IMR-90 (cell line): ENCODE data around the gene TP73. TPM values are rescaled to one million over a fixed set of nuclear protein-coding genes. Genes with fewer than 3 reads are reported as not detected.

Source experiments
- ATAC-seq: fragments of 200-7000 bp; cut with Tn5 transposase; 2 replicates; pipeline ENCODE4 v1.9.1; 2020; ENCODE audit warnings: low read depth, mild to moderate bottlenecking, moderate library complexity
- BruUV-seq: library from RNA; stranded (reverse); fragments of 400-500 nt; replicated peaks from 2 replicates; lab custom pipeline; 2021; lab: Mats Ljungman, UMichigan
- CTCF ChIA-PET: fragments of 300-600 bp; formaldehyde crosslinking; extraction: SDS; loops from one replicate; lab custom pipeline; 2021; ENCODE audit warnings: antibody characterized with exemption; lab: Yijun Ruan, JAX
- POLR2A ChIA-PET: fragments of 300-600 bp; sonication (Branson Sonifier 250); formaldehyde crosslinking; loops from one replicate; lab custom pipeline; 2022; ENCODE audit warnings: antibody characterized with exemption; ENCODE audit not compliant: unreplicated experiment; lab: Charles Lee
- DNase-seq: peaks from one replicate; pipeline ENCODE4 v3.0.0; 2013
- H2AFZ ChIP-seq: replicated peaks from 2 replicates; pipeline ENCODE3; 2013; ENCODE audit warnings: low read length, mild to moderate bottlenecking; ENCODE audit not compliant: poor library complexity
- H2AK5ac ChIP-seq: 2 replicates; pipeline ENCODE4 v1.6.1; 2013; ENCODE audit warnings: low read depth, low read length, inconsistent platforms
- H2AK9ac ChIP-seq: replicated peaks from 2 replicates; pipeline ENCODE3; 2013; ENCODE audit warnings: mild to moderate bottlenecking, low read depth, low read length, moderate library complexity; ENCODE audit not compliant: poor library complexity
- H2BK120ac ChIP-seq: 2 replicates; pipeline ENCODE4 v1.6.1; 2013; ENCODE audit warnings: low read depth, low read length, inconsistent platforms
- H2BK15ac ChIP-seq: 3 replicates; pipeline ENCODE4 v1.6.1; 2013; ENCODE audit warnings: low read depth, low read length, inconsistent platforms
- H2BK20ac ChIP-seq: 2 replicates; pipeline ENCODE4 v1.6.1; 2013; ENCODE audit warnings: low read depth, mild to moderate bottlenecking, inconsistent platforms, low read length, moderate library complexity
- H2BK5ac ChIP-seq: 2 replicates; pipeline ENCODE4 v1.6.1; 2013; ENCODE audit warnings: mild to moderate bottlenecking, low read depth, low read length, inconsistent platforms; ENCODE audit not compliant: poor library complexity, severe bottlenecking
- H3K14ac ChIP-seq: replicated peaks from 2 replicates; pipeline ENCODE4 v1.6.1; 2013; ENCODE audit warnings: low read depth, low read length, inconsistent platforms
- H3K18ac ChIP-seq: 2 replicates; pipeline ENCODE4 v1.6.1; 2013; ENCODE audit warnings: low read depth, low read length, control low read depth
- H3K23ac ChIP-seq: 2 replicates; pipeline ENCODE4 v1.6.1; 2013; ENCODE audit warnings: low read depth, low read length, inconsistent platforms
- H3K27ac ChIP-seq: 2 replicates; pipeline ENCODE4 v1.5.1; 2013; ENCODE audit warnings: mild to moderate bottlenecking, control low read depth, low read length; ENCODE audit not compliant: insufficient read depth
- H3K27me3 ChIP-seq: 2 replicates; pipeline ENCODE4 v1.6.1; 2013; ENCODE audit warnings: low read length; ENCODE audit not compliant: control insufficient read depth, insufficient read depth
- H3K36me3 ChIP-seq: 2 replicates; pipeline ENCODE4 v1.6.1; 2013; ENCODE audit warnings: low read length, mixed read lengths; ENCODE audit not compliant: control insufficient read depth, insufficient read depth
- H3K4ac ChIP-seq: 2 replicates; pipeline ENCODE4 v1.6.1; 2013; ENCODE audit warnings: low read depth, low read length, inconsistent platforms
- H3K4me1 ChIP-seq: 2 replicates; pipeline ENCODE4 v1.6.1; 2013; ENCODE audit warnings: low read length, mixed read lengths; ENCODE audit not compliant: control insufficient read depth, insufficient read depth
- H3K4me2 ChIP-seq: 2 replicates; pipeline ENCODE4 v1.6.1; 2013; ENCODE audit warnings: low read depth, mild to moderate bottlenecking, control low read depth, low read length, moderate library complexity
- H3K4me3 ChIP-seq: 2 replicates; pipeline ENCODE4 v1.5.1; 2013; ENCODE audit warnings: low read depth, mild to moderate bottlenecking, control low read depth, low read length, moderate library complexity; ENCODE audit not compliant: insufficient read depth
- H3K56ac ChIP-seq: 2 replicates; pipeline ENCODE4 v1.6.1; 2013; ENCODE audit warnings: low read length, inconsistent platforms; ENCODE audit not compliant: insufficient read depth; ENCODE audit errors: extremely low read depth
- H3K79me1 ChIP-seq, 2 experiments: 2 replicates each; pipeline ENCODE4 v1.6.1; 2013; ENCODE audit warnings: low read length in 2 of 2, inconsistent platforms in 1 of 2, low read depth in 1 of 2
- H3K9ac ChIP-seq: 2 replicates; pipeline ENCODE4 v1.6.1; 2013; ENCODE audit warnings: low read depth, low read length, control low read depth
- H3K9me1 ChIP-seq: 2 replicates; pipeline ENCODE4 v1.6.1; 2013; ENCODE audit warnings: low read length, inconsistent platforms; ENCODE audit not compliant: insufficient read depth
- H3K9me3 ChIP-seq: 2 replicates; pipeline ENCODE4 v1.6.1; 2013; ENCODE audit warnings: low read length; ENCODE audit not compliant: control insufficient read depth, insufficient read depth
- H4K20me1 ChIP-seq: 2 replicates; pipeline ENCODE4 v1.6.1; 2013; ENCODE audit warnings: low read length, inconsistent platforms; ENCODE audit not compliant: insufficient read depth
- H4K5ac ChIP-seq: 2 replicates; pipeline ENCODE4 v1.6.1; 2013; ENCODE audit warnings: mild to moderate bottlenecking, low read depth, low read length, control low read depth
- H4K8ac ChIP-seq, 2 experiments: 2 replicates each; pipeline ENCODE4 v1.6.1; 2013; ENCODE audit warnings: low read depth in 2 of 2, low read length in 2 of 2, control low read depth in 1 of 2, inconsistent platforms in 1 of 2
- H4K91ac ChIP-seq: 2 replicates; pipeline ENCODE4 v1.6.1; 2013; ENCODE audit warnings: low read depth, low read length, inconsistent platforms; ENCODE audit not compliant: insufficient read depth
- BHLHE40 ChIP-seq: fragments of 150-350 bp; IDR thresholded peaks from 2 replicates; pipeline ENCODE4 v1.6.1; 2016; ENCODE audit warnings: mild to moderate bottlenecking, low read depth, low read length
- CEBPB ChIP-seq: IDR thresholded peaks from 2 replicates; pipeline ENCODE4 v1.6.1; 2012; ENCODE audit warnings: low read depth, low read length, improper control_type of control experiment
- CHD1 ChIP-seq: IDR thresholded peaks from 2 replicates; pipeline ENCODE4 v1.6.1; 2012; ENCODE audit warnings: low read depth, low read length, improper control_type of control experiment
- CTCF ChIP-seq: conservative IDR thresholded peaks from 2 replicates; pipeline ENCODE4 v1.5.1; 2012; ENCODE audit warnings: mild to moderate bottlenecking, low read depth, low read length, improper control_type of control experiment
- ELK1 ChIP-seq: fragments of 150-350 bp; IDR thresholded peaks from 2 replicates; pipeline ENCODE4 v1.6.1; 2016; ENCODE audit warnings: low read depth, mild to moderate bottlenecking, low read length, moderate library complexity, borderline replicate concordance
- FOS ChIP-seq: fragments of 150-350 bp; IDR thresholded peaks from 2 replicates; pipeline ENCODE4 v1.6.1; 2016; ENCODE audit warnings: low read depth, low read length
- MAFK ChIP-seq: IDR thresholded peaks from 2 replicates; pipeline ENCODE4 v1.6.1; 2012; ENCODE audit warnings: low read depth, low read length, improper control_type of control experiment
- MAZ ChIP-seq: IDR thresholded peaks from 2 replicates; pipeline ENCODE4 v1.6.1; 2012; ENCODE audit warnings: low read depth, mild to moderate bottlenecking, low read length, improper control_type of control experiment, moderate library complexity, borderline replicate concordance
- MXI1 ChIP-seq: IDR thresholded peaks from 2 replicates; pipeline ENCODE4 v1.6.1; 2012; ENCODE audit warnings: low read depth, mild to moderate bottlenecking, low read length, moderate library complexity, borderline replicate concordance
- NFE2L2 ChIP-seq: fragments of 150-350 bp; IDR thresholded peaks from 2 replicates; pipeline ENCODE4 v1.6.1; 2016; ENCODE audit warnings: low read depth, mild to moderate bottlenecking, low read length
- POLR2A ChIP-seq: IDR thresholded peaks from 2 replicates; pipeline ENCODE4 v1.6.1; 2012; ENCODE audit warnings: mild to moderate bottlenecking, low read depth, low read length
- RAD21 ChIP-seq: IDR thresholded peaks from 2 replicates; pipeline ENCODE4 v1.6.1; 2012; ENCODE audit warnings: low read length, improper control_type of control experiment
- RCOR1 ChIP-seq: IDR thresholded peaks from 2 replicates; pipeline ENCODE4 v1.6.1; 2012; ENCODE audit warnings: mild to moderate bottlenecking, low read length, improper control_type of control experiment; ENCODE audit not compliant: insufficient replicate concordance
- SMC3 ChIP-seq: fragments of 150-350 bp; IDR thresholded peaks from 2 replicates; pipeline ENCODE4 v1.6.1; 2016; ENCODE audit warnings: low read depth, mild to moderate bottlenecking, antibody characterized with exemption, low read length, moderate library complexity
- USF2 ChIP-seq: fragments of 150-350 bp; IDR thresholded peaks from 2 replicates; pipeline ENCODE4 v1.6.1; 2017; ENCODE audit warnings: mild to moderate bottlenecking, antibody characterized with exemption, low read length, low read depth
- WGBS, 2 experiments: methylation state at CpG; one replicate each; pipeline versions ENCODE4 v1.1.5 to v1.1.7; 2013; ENCODE audit warnings: missing lambda C conversion rate in 2 of 2; ENCODE audit not compliant: insufficient read length in 1 of 2; ENCODE audit errors: extremely low coverage in 2 of 2; 5-methylcytosine and 5-hydroxymethylcytosine counted together
- dilution Hi-C: fragments of 300-500 bp; cut with HindIII; formaldehyde crosslinking; loops from one replicate; pipeline ENCODE4 v1.14.3; 2018; ENCODE audit warnings: low sequenced_read_pairs; ENCODE audit not compliant: unreplicated experiment
- in situ Hi-C: fragments of 300-500 bp; cut with MboI; formaldehyde crosslinking; loops from 3 replicates; pipeline ENCODE4 v1.14.3; 2019; ENCODE audit warnings: low sequenced_read_pairs, inconsistent platforms, mixed read lengths
- intact Hi-C: fragments of 100-400 bp; cut with micrococcal nuclease; formaldehyde crosslinking; loops from 2 replicates; pipeline ENCODE4 v1.10.0; 2022
- polyA plus RNA-seq, 3 experiments: library from polyadenylated mRNA; depleted of rRNA; stranded (reverse); fragments of >200 nt; gene quantifications; 2 replicates each; pipeline ENCODE4 v1.2.3, GENCODE V29; 2012; ENCODE audit warnings: low replicate concordance in 1 of 3
- total RNA-seq: library from RNA; depleted of rRNA; stranded (reverse); fragments of >200 nt; gene quantifications from 2 replicates; pipeline ENCODE4 v1.2.3, GENCODE V29; 2012

The TP73 gene
- total and polyA plus RNA-seq, 2 of the 4 experiments (the other 2 are of a cell fraction): not detected

- Histone ChIP-seq H3K4ac (no peak overlapping the region), H2BK5ac (no peak overlapping the region), H4K91ac (no peak overlapping the region), H4K8ac (no peak overlapping the region), H3K14ac (no peak overlapping the region), H4K5ac (no peak overlapping the region), H3K9me3 (no peaks in the 10 kb centered on the region), H3K27ac (no peak overlapping the region), H3K23ac (no peak overlapping the region), H2AFZ (no peak overlapping the region), H3K36me3 (no peaks in the 10 kb centered on the region), H2BK120ac (no peak overlapping the region), H2AK5ac (no peak overlapping the region), H2BK15ac (no peak overlapping the region), H3K79me1 (no peaks in the 10 kb centered on the region), H2BK20ac (no peak overlapping the region), H3K4me2 (no peak overlapping the region), H3K56ac (no peak overlapping the region), H3K9me1 (no peaks in the 10 kb centered on the region), H3K9ac (no peak overlapping the region), H3K4me1 (no peaks in the 10 kb centered on the region), H3K27me3 (peaks cover 18% of the 10 kb centered on the region; the same call in 1 of the 2 replicates), H2AK9ac (no peak overlapping the region), H4K20me1 (no peaks in the 10 kb centered on the region), H3K4me3 (no peak overlapping the region), H3K18ac (no peak overlapping the region)
- ATAC-seq: no peak
- WGBS, 2 experiments: no CpG with 5 or more reads among the region's 11 CpGs
- CTCF ChIA-PET: no interaction called here
- dilution Hi-C loops: no loop called here
- in situ Hi-C loops: no loop called here
- BruUV-seq: no TSS peak
- DNase-seq: no peak
- TF ChIP-seq MAFK (no peak), CEBPB (no peak), CHD1 (no peak), CTCF (no peak), USF2 (no peak), MAZ (no peak), MXI1 (no peak), POLR2A (no peak), FOS (no peak), ELK1 (no peak), BHLHE40 (no peak), SMC3 (no peak), RAD21 (no peak), RCOR1 (no peak), NFE2L2 (no peak)
- POLR2A ChIA-PET: no interaction called here
- intact Hi-C loops: no loop called here
These were observed 23.1 kb downstream of the TP73 start for GRCh38 chr1:3675436-3675835.
